Activated T-helper 2 cell treated with anti-CD3 and anti-CD28 coated beads, Interferon-gamma antibody, Interleukin-2, Interleukin-4, amounts not matched to agents 10 μg/mL and 5 μg/mL and 100 μg/mL, durations not matched to agents 14 hours and 24 hours and 36 hours (primary cell): Measurements from ENCODE around the gene PPARA. TPM values are rescaled to one million over a fixed set of nuclear protein-coding genes. Genes with fewer than 3 reads are reported as not detected.

ENCODE experiments used
- DNase-seq: peaks from one replicate; pipeline ENCODE4 v3.0.0; 2021; ENCODE audit warnings: low spot score
- H3K27ac Mint-ChIP-seq: one replicate; pipeline ENCODE4 v1.8.0; 2021; ENCODE audit warnings: mixed read lengths
- H3K27me3 Mint-ChIP-seq: one replicate; pipeline ENCODE4 v1.8.0; 2021; ENCODE audit warnings: low read depth, mixed read lengths
- H3K36me3 Mint-ChIP-seq: one replicate; pipeline ENCODE4 v1.8.0; 2021; ENCODE audit warnings: low read depth, mixed read lengths
- H3K4me1 Mint-ChIP-seq: one replicate; pipeline ENCODE4 v1.8.0; 2021; ENCODE audit warnings: low read depth, mixed read lengths
- H3K4me3 Mint-ChIP-seq: one replicate; pipeline ENCODE4 v1.8.0; 2021; ENCODE audit warnings: low read depth, mild to moderate bottlenecking, moderate library complexity, mixed read lengths
- H3K9me3 Mint-ChIP-seq: one replicate; pipeline ENCODE4 v1.8.0; 2021; ENCODE audit warnings: mixed read lengths
- intact Hi-C: fragments of 100-400 bp; cut with micrococcal nuclease; formaldehyde crosslinking; loops from one replicate; pipeline ENCODE4 v1.15.1; 2023
- total RNA-seq: library from RNA; stranded (reverse); gene quantifications from 2 replicates; pipeline ENCODE4 v1.2.3, GENCODE V29; 2022

The PPARA gene
- total RNA-seq, 1 donor from 2014 or later = 14.0 TPM

DNA sequence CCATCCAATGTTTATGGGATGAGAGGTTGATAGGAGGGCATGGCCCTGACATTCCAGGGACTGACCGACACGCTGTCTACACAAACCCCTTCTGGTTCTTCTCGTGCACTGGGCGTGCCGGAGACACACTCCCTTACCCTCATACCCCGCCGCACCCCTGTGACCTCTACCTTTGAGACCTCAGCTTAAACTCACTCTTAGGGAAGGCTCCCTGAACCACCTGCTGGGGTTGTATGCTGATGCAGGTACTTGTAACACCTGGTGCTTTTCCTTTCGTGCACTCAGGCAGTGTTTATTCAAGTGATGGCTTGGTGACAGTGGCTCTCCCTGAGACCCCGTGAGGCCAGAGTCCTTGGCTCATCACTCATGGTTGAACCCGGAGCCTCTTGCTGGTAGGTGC, 12.0 kb downstream of the PPARA start:
- no peaks in the 10 kb centered on the region for H3K4me1 Mint-ChIP-seq
- intact Hi-C loops = no loop called here

DNA sequence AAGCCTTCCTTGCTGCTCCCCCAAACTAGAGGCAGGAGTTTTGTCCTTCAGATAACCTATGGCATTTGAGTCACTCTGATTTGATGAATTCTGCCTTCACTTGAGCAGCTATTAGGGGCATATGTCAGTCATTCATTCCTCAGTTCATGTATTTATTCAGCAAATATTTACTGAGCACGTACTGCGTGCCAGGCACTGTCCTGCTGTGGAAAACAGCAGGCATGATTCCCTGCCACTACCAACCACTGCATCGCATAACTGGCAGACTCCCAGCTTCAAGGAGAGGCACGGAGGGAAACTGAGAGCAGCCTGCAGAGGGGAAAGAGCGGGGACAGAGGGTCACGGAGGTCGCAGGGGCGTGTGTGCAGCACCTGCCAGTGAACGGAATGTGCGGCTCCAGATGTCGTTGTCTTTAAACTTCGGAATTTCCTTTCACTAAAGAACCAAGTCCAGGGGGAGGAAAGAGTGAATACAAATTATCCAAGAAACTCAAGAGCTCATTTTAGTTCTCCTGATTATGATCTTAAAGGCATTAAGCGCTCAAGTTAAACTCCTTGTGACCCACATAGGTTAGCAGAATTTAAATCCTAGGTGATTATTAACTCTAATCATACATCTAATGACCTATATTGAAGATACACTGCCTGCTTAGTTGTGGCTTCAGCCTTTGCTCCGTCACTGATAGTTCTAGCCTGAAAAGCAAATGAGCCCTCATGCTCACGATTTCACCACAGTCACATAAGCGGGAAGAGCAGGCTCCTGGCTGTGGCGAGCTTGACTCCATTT, 12.6 kb downstream of the PPARA start:
- DNase-seq = no peak
- intact Hi-C loops = no loop called here
- no peaks in the 10 kb centered on the region for H3K4me1 Mint-ChIP-seq
- no peaks in the 10 kb centered on the region for H3K9me3 Mint-ChIP-seq
- H3K4me3 Mint-ChIP-seq = no peak overlapping the region
- H3K27me3 Mint-ChIP-seq = no peaks in the 10 kb centered on the region
- no peaks in the 10 kb centered on the region for H3K36me3 Mint-ChIP-seq
- no peak overlapping the region for H3K27ac Mint-ChIP-seq

More for the DNA sequence above, 12.0 kb downstream of the PPARA start:
- Mint-ChIP-seq H3K36me3 (no peaks in the 10 kb centered on the region), H3K27ac (no peak overlapping the region), H3K4me3 (no peak overlapping the region), H3K9me3 (no peaks in the 10 kb centered on the region), H3K27me3 (no peaks in the 10 kb centered on the region)
- DNase-seq = no peak

DNA sequence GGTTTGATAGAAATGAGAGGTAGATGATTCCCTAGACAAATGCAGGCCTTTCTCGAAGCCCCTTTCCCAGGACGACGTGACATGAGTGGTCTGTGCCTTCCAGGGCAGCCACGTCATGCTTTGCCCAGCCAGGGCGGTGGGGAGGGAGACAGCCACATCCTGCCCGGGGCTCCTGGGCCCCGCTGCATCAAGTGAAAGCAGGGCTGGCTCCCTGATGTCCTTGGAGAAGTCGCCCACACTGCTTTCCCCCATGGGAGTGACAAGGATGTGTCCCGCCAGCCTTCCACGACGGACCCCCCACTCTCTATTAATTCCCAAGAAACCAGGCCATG, 13.2 kb downstream of the PPARA start:
- H3K27ac Mint-ChIP-seq = no peak overlapping the region
- intact Hi-C loops = no loop called here
- no peak for DNase-seq
- no peak overlapping the region for H3K4me3 Mint-ChIP-seq
- no peaks in the 10 kb centered on the region for H3K9me3 Mint-ChIP-seq
- no peaks in the 10 kb centered on the region for H3K4me1 Mint-ChIP-seq
- no peaks in the 10 kb centered on the region for H3K27me3 Mint-ChIP-seq
- no peaks in the 10 kb centered on the region for H3K36me3 Mint-ChIP-seq

DNA sequence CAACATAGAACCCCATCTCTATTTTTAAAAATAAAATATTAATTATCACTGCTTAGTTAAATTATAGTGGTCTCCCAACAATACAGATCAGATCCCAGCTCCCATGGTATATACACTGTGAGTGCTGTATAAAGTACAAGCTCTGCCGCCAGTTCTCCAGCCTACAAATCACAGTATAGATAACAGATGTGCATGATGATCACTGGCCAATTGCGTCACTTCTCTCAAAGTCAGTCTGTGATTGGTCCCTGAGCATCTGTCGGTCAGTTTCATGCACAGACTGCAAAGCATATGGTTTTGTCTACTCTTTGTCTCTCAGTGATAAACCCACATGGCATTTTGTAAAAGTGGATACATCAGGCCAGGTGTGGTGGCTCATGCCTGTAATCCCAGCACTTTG, 15.7 kb downstream of the PPARA start:
- no peaks in the 10 kb centered on the region for H3K9me3 Mint-ChIP-seq
- no peak overlapping the region for H3K4me3 Mint-ChIP-seq
- H3K27ac Mint-ChIP-seq = no peak overlapping the region
- intact Hi-C loops = no loop called here
- H3K4me1 Mint-ChIP-seq = no peaks in the 10 kb centered on the region
- no peaks in the 10 kb centered on the region for H3K27me3 Mint-ChIP-seq
- H3K36me3 Mint-ChIP-seq = no peaks in the 10 kb centered on the region
- DNase-seq = no peak

DNA sequence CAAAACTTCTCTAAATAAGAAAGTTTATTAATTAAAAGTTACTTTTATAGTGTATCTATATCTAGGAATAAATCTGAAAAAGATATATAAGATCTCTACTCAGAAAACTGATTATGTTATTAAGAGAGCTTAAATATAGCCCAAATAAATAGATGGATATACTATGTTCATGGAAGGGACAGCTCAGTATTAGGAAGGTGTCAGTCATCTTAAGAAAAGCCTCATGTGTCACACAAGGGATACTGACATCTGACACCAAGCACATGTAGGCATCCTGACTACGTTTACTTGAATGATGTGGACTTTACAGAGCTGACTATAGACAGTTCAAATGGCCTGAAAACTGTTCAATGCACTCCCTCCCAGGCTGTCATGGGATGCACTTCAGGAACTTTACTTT, 19.3 kb downstream of the PPARA start:
- DNase-seq = no peak
- Mint-ChIP-seq H3K9me3 (no peaks in the 10 kb centered on the region), H3K27me3 (no peaks in the 10 kb centered on the region), H3K36me3 (no peaks in the 10 kb centered on the region), H3K4me3 (no peak overlapping the region), H3K4me1 (peaks cover 5% of the 10 kb centered on the region), H3K27ac (no peak overlapping the region)
- intact Hi-C loops = no loop called here

DNA sequence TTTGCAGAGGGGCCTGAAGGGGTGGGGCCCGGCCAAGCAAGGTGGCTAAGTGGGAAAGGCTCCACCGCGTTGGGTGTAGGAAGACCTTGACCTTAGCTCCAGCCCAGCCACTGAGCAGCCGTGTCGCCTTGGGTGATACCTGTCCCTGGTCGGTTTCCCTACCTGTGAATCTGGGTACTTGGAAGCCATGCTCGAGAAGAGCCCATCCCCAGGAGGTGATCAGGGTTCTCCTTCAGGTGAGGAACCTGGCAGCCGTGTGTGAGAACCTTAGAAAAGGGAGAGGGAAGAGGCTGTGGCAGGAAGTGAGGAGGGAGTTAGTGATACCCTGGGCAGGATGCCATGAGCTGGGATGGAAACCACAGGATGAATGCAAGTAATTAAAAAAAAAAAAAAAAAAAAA, 21.6 kb downstream of the PPARA start:
- Mint-ChIP-seq H3K27ac (no peak overlapping the region), H3K4me3 (no peak overlapping the region), H3K36me3 (no peaks in the 10 kb centered on the region), H3K9me3 (no peaks in the 10 kb centered on the region), H3K27me3 (no peaks in the 10 kb centered on the region), H3K4me1 (peaks cover 5% of the 10 kb centered on the region)
- intact Hi-C loops = no loop called here
- no peak for DNase-seq

DNA sequence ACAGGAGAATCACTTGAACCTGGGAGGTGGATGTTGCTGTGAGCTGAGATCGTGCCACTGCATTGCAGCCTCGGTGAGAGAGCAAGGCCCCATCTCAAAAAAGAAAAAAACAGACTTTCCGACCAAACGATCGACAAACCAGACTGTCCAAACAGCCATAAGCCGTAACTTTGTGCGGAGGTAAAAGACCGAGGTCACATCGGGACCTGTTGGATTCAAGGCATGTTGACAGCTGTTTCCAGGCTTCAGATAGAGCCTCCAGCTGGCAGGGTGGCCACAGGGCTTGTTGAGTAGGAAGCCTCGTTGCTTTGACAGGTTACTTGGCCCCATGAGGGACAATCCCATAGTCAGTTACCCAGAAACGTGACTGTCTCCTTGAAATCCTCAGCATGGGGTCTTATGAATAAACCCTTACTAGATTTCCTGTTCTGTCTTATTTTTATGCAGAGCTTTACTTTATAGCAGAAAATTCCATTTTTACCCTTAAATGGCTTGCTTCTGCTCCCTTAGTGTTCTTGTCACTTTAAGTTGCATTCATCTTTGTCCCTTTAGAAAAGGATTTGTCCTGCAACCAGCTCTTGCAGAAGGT, 22.3 kb downstream of the PPARA start:
- Mint-ChIP-seq H3K4me3 (no peak overlapping the region), H3K9me3 (no peaks in the 10 kb centered on the region), H3K27ac (no peak overlapping the region), H3K36me3 (peaks cover 4% of the 10 kb centered on the region), H3K27me3 (no peaks in the 10 kb centered on the region), H3K4me1 (peaks cover 5% of the 10 kb centered on the region)
- DNase-seq = no peak
- intact Hi-C loops = no loop called here

DNA sequence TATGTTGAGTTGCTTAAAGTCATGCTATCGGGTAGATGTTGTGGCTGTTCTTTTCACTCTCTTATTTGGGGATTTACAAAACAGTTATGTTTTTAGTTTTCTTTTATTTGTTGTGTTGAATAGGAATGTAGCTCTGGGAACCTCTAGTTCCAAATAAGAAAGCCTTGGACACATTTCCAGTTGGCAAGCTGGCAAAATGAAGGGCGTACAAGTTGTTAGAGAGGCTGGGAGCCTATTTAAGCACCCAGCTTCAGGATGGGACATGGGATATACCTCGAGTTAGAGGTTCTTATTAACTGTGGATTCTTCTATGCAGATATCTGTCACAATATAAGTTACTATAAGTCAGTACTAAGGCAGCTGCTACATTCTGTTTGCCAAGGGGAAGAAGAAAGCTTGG, 22.8 kb downstream of the PPARA start:
- Mint-ChIP-seq H3K4me3 (no peak overlapping the region), H3K4me1 (peaks cover 5% of the 10 kb centered on the region), H3K36me3 (peaks cover 5% of the 10 kb centered on the region), H3K9me3 (peaks cover under 1% of the 10 kb centered on the region), H3K27ac (no peak overlapping the region), H3K27me3 (no peaks in the 10 kb centered on the region)
- intact Hi-C loops = no loop called here
- no peak for DNase-seq

DNA sequence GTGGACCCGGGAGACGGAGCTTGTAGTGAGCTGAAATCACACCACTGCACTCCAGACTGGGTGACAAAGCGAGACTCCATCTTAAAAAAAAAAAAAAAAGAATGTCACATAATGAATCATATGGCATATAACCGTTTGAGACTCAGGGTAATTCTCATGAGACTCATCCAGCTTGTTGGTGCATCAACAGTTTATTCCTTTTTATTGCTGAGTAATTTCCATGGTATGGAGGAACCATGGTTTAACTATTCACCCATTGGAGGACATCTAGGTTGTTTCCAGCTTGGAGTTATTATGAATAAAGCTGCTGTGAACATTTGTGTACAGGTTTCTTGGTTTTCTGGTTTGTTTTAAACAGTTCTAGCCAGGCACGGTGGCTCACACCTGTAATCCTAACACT, 25.3 kb downstream of the PPARA start:
- Mint-ChIP-seq H3K27me3 (no peaks in the 10 kb centered on the region), H3K36me3 (peaks cover 25% of the 10 kb centered on the region), H3K4me3 (no peak overlapping the region), H3K27ac (no peak overlapping the region), H3K9me3 (peaks cover 20% of the 10 kb centered on the region), H3K4me1 (peaks cover 5% of the 10 kb centered on the region)
- intact Hi-C loops = no loop called here
- no peak for DNase-seq

DNA sequence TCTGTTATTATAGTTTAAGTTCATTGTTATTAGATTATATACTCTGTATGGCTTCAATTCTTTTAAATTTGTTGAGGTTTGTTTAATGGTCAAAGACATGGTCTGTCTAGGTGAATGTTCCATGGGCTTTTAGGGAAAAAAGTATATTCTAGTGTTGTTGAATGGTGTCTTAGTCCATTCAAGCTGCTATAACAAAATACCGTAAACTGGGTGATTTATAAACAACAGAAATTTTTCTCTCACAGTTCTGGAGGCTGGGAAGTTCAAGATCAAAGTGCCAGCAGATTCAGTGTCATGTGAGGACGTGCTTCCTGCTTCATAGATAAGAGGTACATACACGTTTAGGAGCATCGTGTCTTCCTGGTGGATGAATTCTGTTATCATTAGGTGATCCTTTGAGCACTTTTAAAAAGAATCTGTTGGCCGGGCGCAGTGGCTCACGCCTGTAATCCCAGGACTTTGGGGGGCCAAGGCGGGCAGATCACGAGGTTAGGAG, 26.2 kb downstream of the PPARA start:
- Mint-ChIP-seq H3K4me1 (peaks cover 5% of the 10 kb centered on the region), H3K27ac (no peak overlapping the region), H3K9me3 (peaks cover 29% of the 10 kb centered on the region), H3K27me3 (no peaks in the 10 kb centered on the region), H3K36me3 (peaks cover 35% of the 10 kb centered on the region), H3K4me3 (no peak overlapping the region)
- intact Hi-C loops = no loop called here
- no peak for DNase-seq

DNA sequence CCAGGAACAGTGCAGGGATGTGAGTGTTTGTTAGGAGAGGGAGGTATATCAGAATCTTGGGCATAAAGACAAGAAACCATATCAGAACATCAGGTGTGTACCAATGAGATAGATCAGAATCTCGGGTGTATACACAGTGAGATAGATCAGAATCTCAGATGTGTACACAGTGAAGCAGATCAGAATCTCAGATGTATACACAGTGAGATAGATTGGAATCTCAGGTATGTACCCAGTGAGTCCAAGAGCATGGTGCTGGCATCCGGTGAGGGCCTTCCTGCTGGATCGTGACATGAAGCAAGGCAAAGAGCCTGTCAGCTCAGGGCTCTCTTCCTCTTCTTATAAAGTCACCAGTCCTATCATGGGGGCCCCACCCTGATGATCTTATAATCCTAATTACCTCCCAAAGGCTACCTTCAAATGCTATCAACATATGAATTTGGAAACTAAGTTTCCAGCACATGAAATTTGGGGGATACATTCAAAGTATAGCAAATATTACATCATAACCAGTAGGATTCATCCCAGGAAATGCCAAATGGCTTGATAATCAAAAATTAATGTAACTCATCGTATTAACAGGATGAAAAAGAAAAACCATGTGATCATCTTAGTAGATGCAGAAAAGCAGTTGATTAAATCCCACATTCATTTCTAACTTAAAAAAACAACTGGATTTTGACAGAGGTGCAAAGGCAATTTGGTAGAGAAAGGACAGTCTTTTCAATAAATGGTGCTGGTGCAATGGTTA, 28.6 kb downstream of the PPARA start:
- Mint-ChIP-seq H3K27me3 (no peaks in the 10 kb centered on the region), H3K27ac (no peak overlapping the region), H3K4me3 (no peak overlapping the region), H3K4me1 (peaks cover under 1% of the 10 kb centered on the region), H3K36me3 (peaks cover 50% of the 10 kb centered on the region), H3K9me3 (peaks cover 30% of the 10 kb centered on the region)
- intact Hi-C loops = no loop called here
- no peak for DNase-seq

DNA sequence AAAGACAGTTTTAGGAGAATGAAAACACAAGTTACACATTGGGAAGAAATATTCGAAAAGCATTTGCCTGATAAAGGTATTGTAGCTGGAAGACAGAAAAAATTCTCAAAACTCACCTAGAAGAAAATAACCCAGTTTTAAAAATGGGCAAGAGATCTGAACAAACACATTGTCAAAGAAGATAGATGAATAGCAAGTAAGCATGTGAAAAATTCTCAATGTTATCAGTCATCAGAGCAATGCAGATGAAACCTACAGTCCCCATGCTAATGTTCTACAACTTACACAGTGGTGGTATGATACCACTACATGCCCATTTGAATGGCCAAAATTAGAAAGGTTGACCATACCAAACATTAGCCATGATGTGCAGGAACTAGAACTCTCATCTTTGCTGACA, 29.4 kb downstream of the PPARA start:
- intact Hi-C loops = no loop called here
- Mint-ChIP-seq H3K27ac (no peak overlapping the region), H3K4me1 (no peaks in the 10 kb centered on the region), H3K36me3 (peaks cover 52% of the 10 kb centered on the region), H3K27me3 (no peaks in the 10 kb centered on the region), H3K4me3 (no peak overlapping the region), H3K9me3 (peaks cover 30% of the 10 kb centered on the region)
- DNase-seq = no peak
